OCI-LY1 (cell line): Measurements from ENCODE around the gene C9orf50.

Experiments
- CTCF ChIP-seq: fragments of 200-600 bp; sonication (generic), shearing (Covaris generic); IDR thresholded peaks from 2 replicates; pipeline ENCODE4 v1.5.1; 2017; ENCODE audit warnings: mild to moderate bottlenecking, antibody characterized with exemption, low read length, moderate library complexity, mixed read lengths
- EZH2 ChIP-seq: fragments of 200-600 bp; sonication (generic), shearing (Covaris generic); IDR thresholded peaks from 2 replicates; pipeline ENCODE4 v1.8.0; 2017; ENCODE audit warnings: borderline replicate concordance, mixed run types, mild to moderate bottlenecking, antibody characterized with exemption, low read length, moderate library complexity, mixed read lengths

DNA sequence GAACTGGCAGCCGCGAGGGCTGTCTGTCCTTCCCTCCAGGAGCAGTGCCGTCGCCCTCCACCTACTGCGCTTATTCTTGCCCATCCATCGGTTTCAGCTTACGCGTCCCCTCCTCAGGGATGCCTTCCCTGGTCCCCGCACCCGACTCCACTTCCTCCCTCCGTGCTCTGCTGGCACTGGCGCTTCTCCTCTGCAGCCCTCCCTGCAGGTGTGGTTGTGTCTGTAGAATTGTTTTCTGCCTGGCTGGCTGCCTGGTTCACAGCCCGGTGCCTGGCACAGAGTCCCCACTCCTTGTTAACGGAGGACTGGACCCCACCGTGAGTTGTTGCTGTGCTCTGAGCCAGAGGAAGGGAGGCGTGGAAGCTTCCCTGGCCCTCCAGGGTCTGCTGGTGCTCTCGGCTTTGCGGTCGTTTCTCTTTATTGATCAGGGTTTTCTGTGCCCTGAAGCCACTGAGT is 10.8 kb upstream of the C9orf50 start:
- TF ChIP-seq CTCF: no peak
- no peak for TF ChIP-seq EZH2
